Esophagus squamous epithelium (tissue), 4 donors: ENCODE results near the gene CENPA.

Experiments used
- CTCF ChIP-seq, 6 experiments: fragments of 450-650 bp in 4 of 6; fragments of 200-600 bp in 2 of 6; sonication (generic) in 2 of 6; IDR thresholded peaks; one replicate each; pipeline ENCODE4 v1.5.1; 2016 to 2019; ENCODE audit warnings: antibody characterized with exemption in 6 of 6, mild to moderate bottlenecking in 4 of 6, moderate library complexity in 4 of 6
- POLR2A ChIP-seq, 4 donors: fragments of 450-650 bp; IDR thresholded peaks; one replicate each; pipeline ENCODE4 v1.6.1; 2017; ENCODE audit warnings: antibody characterized with exemption in 4 of 4, mild to moderate bottlenecking in 4 of 4, moderate library complexity in 3 of 4

- no peak for TF ChIP-seq POLR2A (IDR thresholded peaks at IDR 0.05)
- no peak for TF ChIP-seq CTCF (IDR thresholded peaks at IDR 0.05)
Observed at GRCh38 chr2:26792720-26793119, 6.9 kb downstream of the CENPA start.
